Activated naive CD8-positive, alpha-beta T cell (primary cell): Measurements from ENCODE around the gene LRP1B.

ENCODE experiments used
- H3K27ac Mint-ChIP-seq: one replicate; pipeline ENCODE4 v1.8.0; 2021; ENCODE audit warnings: mixed read lengths
- H3K27me3 Mint-ChIP-seq: one replicate; pipeline ENCODE4 v1.8.0; 2021; ENCODE audit warnings: mixed read lengths
- H3K36me3 Mint-ChIP-seq: one replicate; pipeline ENCODE4 v1.8.0; 2021; ENCODE audit warnings: mixed read lengths
- H3K4me1 Mint-ChIP-seq: one replicate; pipeline ENCODE4 v1.8.0; 2021; ENCODE audit warnings: low read depth, mixed read lengths
- H3K4me3 Mint-ChIP-seq: one replicate; pipeline ENCODE4 v1.8.0; 2021; ENCODE audit warnings: mild to moderate bottlenecking, mixed read lengths
- H3K9me3 Mint-ChIP-seq: one replicate; pipeline ENCODE4 v1.8.0; 2021; ENCODE audit warnings: low read depth, mixed read lengths

Gene LRP1B

DNA sequence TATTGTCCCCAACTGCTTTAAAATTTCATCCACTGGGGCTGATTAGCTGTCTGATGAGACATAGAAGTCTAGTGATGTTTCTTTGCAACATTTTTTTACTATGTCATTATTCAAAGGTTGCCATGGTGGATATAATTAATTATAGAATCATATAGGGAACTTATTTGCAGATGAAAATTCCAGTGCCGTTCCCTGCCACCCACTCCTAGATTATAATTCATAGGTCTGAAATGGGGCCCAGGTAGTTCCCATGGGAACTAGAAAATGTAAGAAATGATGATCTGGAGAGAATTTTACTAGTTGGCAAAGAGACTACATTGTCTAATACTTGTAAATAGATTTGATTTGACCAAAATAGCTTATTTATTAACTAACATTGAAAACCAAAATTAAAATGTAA is 1854.2 kb downstream of the LRP1B start:
- no peaks in the 10 kb centered on the region for H3K36me3 Mint-ChIP-seq
- no peaks in the 10 kb centered on the region for H3K27me3 Mint-ChIP-seq
- H3K27ac Mint-ChIP-seq: no peak overlapping the region
- H3K4me1 Mint-ChIP-seq: no peaks in the 10 kb centered on the region
- peaks cover 6% of the 10 kb centered on the region for H3K9me3 Mint-ChIP-seq
- no peak overlapping the region for H3K4me3 Mint-ChIP-seq

DNA sequence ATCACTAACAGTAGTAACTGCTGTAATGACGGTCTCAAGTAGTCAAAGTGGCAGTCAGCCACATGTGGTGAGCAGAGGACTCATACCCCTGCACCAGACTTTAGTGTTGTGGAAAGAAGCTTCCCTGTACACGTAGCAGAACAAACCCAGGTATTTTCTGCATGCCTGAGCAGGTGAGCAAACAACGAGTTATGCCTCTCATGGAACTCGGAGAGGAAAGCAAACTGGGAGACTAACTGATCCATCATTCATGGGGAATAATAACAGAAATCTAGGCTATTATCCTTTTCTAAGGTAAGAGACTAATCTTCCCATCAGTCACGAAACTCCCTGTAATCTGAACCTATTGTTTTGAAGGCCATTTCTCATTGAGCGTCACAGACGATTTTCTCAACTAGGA is 1855.4 kb downstream of the LRP1B start:
- Mint-ChIP-seq H3K27ac (no peak overlapping the region), H3K9me3 (peaks cover 7% of the 10 kb centered on the region), H3K27me3 (no peaks in the 10 kb centered on the region), H3K36me3 (no peaks in the 10 kb centered on the region), H3K4me3 (no peak overlapping the region), H3K4me1 (no peaks in the 10 kb centered on the region)

DNA sequence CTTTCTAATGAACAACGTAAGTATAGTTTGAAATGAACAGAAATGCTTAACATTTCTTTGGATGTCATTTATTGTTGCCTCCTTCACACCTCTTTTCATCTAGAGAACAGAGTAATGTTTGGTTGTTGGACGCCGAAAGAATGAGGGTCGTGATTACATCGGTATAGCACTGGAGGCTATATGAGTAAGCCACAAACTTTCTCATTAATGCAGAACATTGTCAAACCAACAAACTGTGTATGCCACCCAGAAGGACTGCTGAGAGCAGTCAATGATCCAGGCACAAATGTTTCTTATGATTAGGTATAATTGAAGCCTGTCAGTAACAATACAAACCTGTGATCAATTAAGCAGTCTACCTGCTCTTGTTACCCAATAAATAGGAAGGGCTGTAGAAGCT is 1855.9 kb downstream of the LRP1B start:
- Mint-ChIP-seq H3K4me3 (no peak overlapping the region), H3K27me3 (no peaks in the 10 kb centered on the region), H3K4me1 (no peaks in the 10 kb centered on the region), H3K9me3 (peaks cover 3% of the 10 kb centered on the region), H3K27ac (no peak overlapping the region), H3K36me3 (no peaks in the 10 kb centered on the region)

DNA sequence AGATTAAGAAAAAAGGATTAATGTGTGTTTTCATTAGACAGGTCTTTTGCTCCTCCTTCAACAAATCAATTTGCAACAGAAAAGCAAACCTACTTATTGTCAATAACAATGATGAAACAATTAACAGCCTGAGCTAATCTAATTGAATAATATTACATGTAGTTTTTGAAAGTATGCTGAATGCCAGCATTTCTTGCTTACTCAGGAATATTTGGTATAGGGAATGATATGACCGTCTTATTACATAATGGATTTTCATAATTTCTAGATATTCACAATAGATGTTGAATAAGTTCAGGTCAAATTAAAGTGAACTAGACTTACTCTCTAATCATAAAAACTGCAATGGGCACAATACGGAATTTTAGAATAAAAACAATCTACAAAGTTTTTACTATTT is 1856.9 kb downstream of the LRP1B start:
- no peak overlapping the region for H3K4me3 Mint-ChIP-seq
- H3K27me3 Mint-ChIP-seq: no peaks in the 10 kb centered on the region
- H3K27ac Mint-ChIP-seq: no peak overlapping the region
- no peaks in the 10 kb centered on the region for H3K36me3 Mint-ChIP-seq
- H3K4me1 Mint-ChIP-seq: no peaks in the 10 kb centered on the region
- H3K9me3 Mint-ChIP-seq: peaks cover 7% of the 10 kb centered on the region

- Mint-ChIP-seq H3K27ac (no peak overlapping the region), H3K9me3 (peaks cover 8% of the 10 kb centered on the region), H3K36me3 (no peaks in the 10 kb centered on the region), H3K4me1 (no peaks in the 10 kb centered on the region), H3K27me3 (no peaks in the 10 kb centered on the region), H3K4me3 (no peak overlapping the region)
Observed at GRCh38 chr2:140273408-140273807, 1857.4 kb downstream of the LRP1B start.

- peaks cover 19% of the 10 kb centered on the region for H3K9me3 Mint-ChIP-seq
- no peaks in the 10 kb centered on the region for H3K4me1 Mint-ChIP-seq
- no peak overlapping the region for H3K4me3 Mint-ChIP-seq
- no peak overlapping the region for H3K27ac Mint-ChIP-seq
- H3K27me3 Mint-ChIP-seq: no peaks in the 10 kb centered on the region
- no peaks in the 10 kb centered on the region for H3K36me3 Mint-ChIP-seq
Observed at GRCh38 chr2:140270224-140270623, 1860.6 kb downstream of the LRP1B start.

DNA sequence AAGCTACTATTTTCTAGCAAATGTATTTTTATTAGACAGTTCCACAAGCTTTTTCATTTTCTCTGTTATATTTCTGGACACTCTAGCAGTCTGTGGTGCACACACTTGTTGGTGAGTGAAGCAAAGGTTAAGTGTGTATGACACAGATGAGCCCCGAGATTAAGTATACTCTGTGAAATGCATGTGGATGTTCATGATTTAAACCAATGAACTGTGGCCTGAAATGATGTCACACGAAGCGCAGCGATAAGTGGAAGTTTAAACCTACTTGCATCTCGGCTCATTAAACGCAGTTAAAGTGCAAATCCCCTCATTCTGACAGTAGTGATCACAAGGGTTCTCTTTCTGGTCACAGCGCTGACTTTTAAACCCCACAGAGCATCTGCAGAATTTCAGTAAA is 1861.8 kb downstream of the LRP1B start:
- no peaks in the 10 kb centered on the region for H3K27me3 Mint-ChIP-seq
- H3K9me3 Mint-ChIP-seq: peaks cover 19% of the 10 kb centered on the region
- no peaks in the 10 kb centered on the region for H3K4me1 Mint-ChIP-seq
- H3K27ac Mint-ChIP-seq: no peak overlapping the region
- H3K36me3 Mint-ChIP-seq: no peaks in the 10 kb centered on the region
- H3K4me3 Mint-ChIP-seq: no peak overlapping the region

- no peaks in the 10 kb centered on the region for H3K4me1 Mint-ChIP-seq
- no peak overlapping the region for H3K27ac Mint-ChIP-seq
- no peaks in the 10 kb centered on the region for H3K36me3 Mint-ChIP-seq
- peaks cover 12% of the 10 kb centered on the region for H3K9me3 Mint-ChIP-seq
- H3K4me3 Mint-ChIP-seq: no peak overlapping the region
- H3K27me3 Mint-ChIP-seq: no peaks in the 10 kb centered on the region
Observed at GRCh38 chr2:140262908-140263307, 1867.9 kb downstream of the LRP1B start.

- no peaks in the 10 kb centered on the region for H3K27me3 Mint-ChIP-seq
- H3K4me1 Mint-ChIP-seq: no peaks in the 10 kb centered on the region
- no peak overlapping the region for H3K4me3 Mint-ChIP-seq
- no peak overlapping the region for H3K27ac Mint-ChIP-seq
- H3K36me3 Mint-ChIP-seq: no peaks in the 10 kb centered on the region
- H3K9me3 Mint-ChIP-seq: no peaks in the 10 kb centered on the region
Observed at GRCh38 chr2:140257692-140258300, 1873.0 kb downstream of the LRP1B start.

GRCh38 chr2:140256080-140256479 is 1874.7 kb downstream of the LRP1B start:
- H3K4me3 Mint-ChIP-seq: no peak overlapping the region
- H3K4me1 Mint-ChIP-seq: no peaks in the 10 kb centered on the region
- no peaks in the 10 kb centered on the region for H3K27me3 Mint-ChIP-seq
- H3K9me3 Mint-ChIP-seq: no peaks in the 10 kb centered on the region
- no peak overlapping the region for H3K27ac Mint-ChIP-seq
- no peaks in the 10 kb centered on the region for H3K36me3 Mint-ChIP-seq

- H3K4me1 Mint-ChIP-seq: no peaks in the 10 kb centered on the region
- H3K9me3 Mint-ChIP-seq: no peaks in the 10 kb centered on the region
- H3K4me3 Mint-ChIP-seq: no peak overlapping the region
- no peak overlapping the region for H3K27ac Mint-ChIP-seq
- H3K27me3 Mint-ChIP-seq: no peaks in the 10 kb centered on the region
- no peaks in the 10 kb centered on the region for H3K36me3 Mint-ChIP-seq
Observed at GRCh38 chr2:140249821-140250220, 1881.0 kb downstream of the LRP1B start.

DNA sequence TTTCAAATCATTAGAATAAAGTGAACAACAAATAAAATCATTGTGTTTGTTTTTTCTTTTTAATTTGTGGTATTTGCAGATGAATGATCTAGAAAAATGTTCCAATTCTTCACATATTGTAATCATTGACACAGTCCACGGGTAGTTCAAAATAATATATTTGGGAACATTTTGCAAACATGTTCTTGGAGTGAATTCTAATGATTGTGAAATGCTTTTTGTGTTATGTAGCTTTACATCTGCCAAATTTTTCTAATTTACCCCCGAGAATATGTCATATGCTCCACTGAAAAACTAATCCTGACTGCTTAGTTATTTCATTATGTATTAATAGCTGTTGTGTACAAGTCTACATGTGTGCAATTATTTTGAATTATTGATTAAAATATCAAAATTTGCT is 1882.2 kb downstream of the LRP1B start:
- Mint-ChIP-seq H3K9me3 (peaks cover 6% of the 10 kb centered on the region), H3K4me1 (no peaks in the 10 kb centered on the region), H3K27me3 (no peaks in the 10 kb centered on the region), H3K27ac (no peak overlapping the region), H3K36me3 (no peaks in the 10 kb centered on the region), H3K4me3 (no peak overlapping the region)

DNA sequence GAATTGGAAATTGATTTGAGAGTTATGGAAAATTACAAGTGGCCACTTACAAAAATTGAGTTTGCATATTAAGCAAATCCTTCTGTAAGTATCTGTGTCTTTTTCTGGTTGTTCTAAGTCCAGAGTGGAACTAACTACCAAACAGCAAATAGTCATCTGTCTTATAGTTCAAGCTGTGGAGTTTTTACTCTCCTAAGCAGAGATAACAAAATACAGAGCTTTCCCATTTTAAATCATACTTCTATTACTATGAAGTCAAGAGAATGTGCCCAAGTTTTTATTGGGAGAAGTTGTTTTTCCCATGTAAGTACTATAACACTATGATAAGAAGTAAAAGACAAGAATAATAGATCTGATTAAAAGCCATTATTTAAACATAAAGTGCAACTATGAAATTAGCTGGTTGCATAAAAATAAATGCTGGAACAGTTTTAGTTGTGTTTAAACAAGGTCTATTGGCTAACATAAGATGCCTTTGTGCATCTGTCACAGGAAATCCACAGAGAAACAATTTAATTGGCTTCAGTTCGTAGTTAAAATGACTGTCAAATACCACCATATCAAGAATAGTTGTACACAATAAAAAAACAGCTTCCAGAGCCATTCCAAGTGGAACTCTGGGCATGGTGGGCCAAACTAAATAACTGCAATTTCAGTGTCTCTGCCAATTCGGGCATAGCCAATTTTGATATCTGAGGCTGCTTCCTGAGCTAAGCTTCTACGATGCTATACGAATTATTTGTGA is 1883.2 kb downstream of the LRP1B start:
- Mint-ChIP-seq H3K36me3 (no peaks in the 10 kb centered on the region), H3K9me3 (peaks cover 7% of the 10 kb centered on the region), H3K27ac (no peak overlapping the region), H3K27me3 (no peaks in the 10 kb centered on the region), H3K4me1 (no peaks in the 10 kb centered on the region), H3K4me3 (no peak overlapping the region)

- no peaks in the 10 kb centered on the region for H3K4me1 Mint-ChIP-seq
- H3K27me3 Mint-ChIP-seq: no peaks in the 10 kb centered on the region
- peaks cover 11% of the 10 kb centered on the region for H3K9me3 Mint-ChIP-seq
- no peak overlapping the region for H3K4me3 Mint-ChIP-seq
- H3K27ac Mint-ChIP-seq: no peak overlapping the region
- no peaks in the 10 kb centered on the region for H3K36me3 Mint-ChIP-seq
Observed at GRCh38 chr2:140246957-140247356, 1883.9 kb downstream of the LRP1B start.

DNA sequence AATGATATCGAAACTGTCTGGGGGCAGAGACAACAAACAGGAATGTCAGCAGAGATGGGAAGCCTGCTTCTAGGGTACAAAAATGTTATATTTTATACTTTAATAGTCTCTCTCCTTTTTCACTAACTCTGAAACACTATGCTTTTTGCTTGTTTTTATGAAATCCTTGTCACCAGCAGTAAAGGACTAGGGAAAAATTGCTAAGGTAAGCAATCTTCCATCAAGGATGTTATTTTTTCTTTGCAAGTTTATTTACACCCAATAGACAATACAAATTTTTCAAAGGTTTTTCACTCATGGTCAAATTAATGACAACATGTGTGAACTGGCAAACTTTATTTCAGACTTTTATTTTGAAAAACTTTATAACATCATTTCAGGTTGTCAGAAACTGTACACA is 1884.8 kb downstream of the LRP1B start:
- Mint-ChIP-seq H3K9me3 (peaks cover 11% of the 10 kb centered on the region), H3K27me3 (no peaks in the 10 kb centered on the region), H3K27ac (no peak overlapping the region), H3K36me3 (no peaks in the 10 kb centered on the region), H3K4me1 (no peaks in the 10 kb centered on the region), H3K4me3 (no peak overlapping the region)

- Mint-ChIP-seq H3K27ac (no peak overlapping the region), H3K9me3 (peaks cover 11% of the 10 kb centered on the region), H3K4me3 (no peak overlapping the region), H3K27me3 (no peaks in the 10 kb centered on the region), H3K36me3 (no peaks in the 10 kb centered on the region), H3K4me1 (no peaks in the 10 kb centered on the region)
Observed at GRCh38 chr2:140242889-140243288, 1887.9 kb downstream of the LRP1B start.
